Activated CD8-positive, alpha-beta T cell treated with anti-CD3 and anti-CD28 coated beads for 36 hours (primary cell): Measurements from ENCODE around the gene PIP5K1B. TPM values are rescaled to one million over a fixed set of nuclear protein-coding genes. Genes with fewer than 3 reads are reported as not detected.

Source experiments
- ATAC-seq: fragments of 200-7000 bp; cut with Tn5 transposase; one replicate; pipeline ENCODE4 v1.10.0; 2021; ENCODE audit warnings: mild to moderate bottlenecking, moderate library complexity
- CTCF ChIA-PET: fragments of 350-600 bp; sonication (Branson Sonifier 250); formaldehyde crosslinking; loops from one replicate; lab custom pipeline; 2021; ENCODE audit warnings: antibody characterized with exemption; lab: Charles Lee
- POLR2A ChIA-PET: fragments of 350-600 bp; sonication (Branson Sonifier 250); formaldehyde crosslinking; loops from one replicate; lab custom pipeline; 2021; ENCODE audit warnings: antibody characterized with exemption; lab: Charles Lee
- DNase-seq: peaks from one replicate; pipeline ENCODE4 v3.0.0-alpha.2; 2020
- H3K27ac Mint-ChIP-seq: one replicate; pipeline ENCODE4 v1.8.0; 2021; ENCODE audit warnings: mild to moderate bottlenecking, mixed read lengths
- H3K27me3 Mint-ChIP-seq: one replicate; pipeline ENCODE4 v1.8.0; 2021; ENCODE audit warnings: mixed read lengths
- H3K36me3 Mint-ChIP-seq: one replicate; pipeline ENCODE4 v1.8.0; 2021; ENCODE audit warnings: low read depth, mixed read lengths
- H3K4me1 Mint-ChIP-seq: one replicate; pipeline ENCODE4 v1.8.0; 2021; ENCODE audit warnings: low read depth, mixed read lengths
- H3K4me3 Mint-ChIP-seq: one replicate; pipeline ENCODE4 v1.8.0; 2021; ENCODE audit warnings: mild to moderate bottlenecking, moderate library complexity, mixed read lengths
- H3K9me3 Mint-ChIP-seq: one replicate; pipeline ENCODE4 v1.8.0; 2021; ENCODE audit warnings: mixed read lengths
- CTCF ChIP-seq: fragments of 200-600 bp; IDR thresholded peaks from one replicate; pipeline ENCODE4 v1.8.0; 2022; ENCODE audit warnings: antibody characterized with exemption, mild to moderate bottlenecking
- intact Hi-C: fragments of 100-400 bp; cut with micrococcal nuclease; formaldehyde crosslinking; loops from one replicate; pipeline ENCODE4 v1.10.0; 2022
- total RNA-seq, 2 experiments: library from RNA; stranded (reverse); gene quantifications; one replicate each; pipeline ENCODE4 v1.2.3, GENCODE V29; 2021

The PIP5K1B gene
- total RNA-seq, 2 experiments from 2014 or later: 0.43 to 0.98 TPM

- no peak for TF ChIP-seq CTCF
- H3K4me3 Mint-ChIP-seq: no peak overlapping the region
- DNase-seq: no peak
- no peak for ATAC-seq
- no peaks in the 10 kb centered on the region for H3K27me3 Mint-ChIP-seq
- H3K27ac Mint-ChIP-seq: no peak overlapping the region
- ChIA-PET CTCF (no interaction called here), POLR2A (no interaction called here)
- intact Hi-C loops: loop anchor here (10.0 kb wide), 1 partner anchor 239 kb away; no protein-coding TSS in a partner anchor
- no peaks in the 10 kb centered on the region for H3K9me3 Mint-ChIP-seq
- H3K4me1 Mint-ChIP-seq: peaks cover 17% of the 10 kb centered on the region
- H3K36me3 Mint-ChIP-seq: peaks cover 2% of the 10 kb centered on the region
These were observed 80.9 kb downstream of the PIP5K1B start for GRCh38 chr9:68785965-68786364.

GRCh38 chr9:68791169-68791568 is 86.1 kb downstream of the PIP5K1B start:
- CTCF ChIA-PET: no interaction called here
- Mint-ChIP-seq H3K4me1 (peaks cover 2% of the 10 kb centered on the region), H3K27me3 (no peaks in the 10 kb centered on the region), H3K27ac (no peak overlapping the region), H3K9me3 (no peaks in the 10 kb centered on the region), H3K4me3 (no peak overlapping the region), H3K36me3 (peaks cover 2% of the 10 kb centered on the region)
- POLR2A ChIA-PET: no interaction called here
- ATAC-seq (no peak), DNase-seq (no peak)
- no peak for TF ChIP-seq CTCF
- intact Hi-C loops: no loop called here

- H3K4me1 Mint-ChIP-seq: peaks cover 2% of the 10 kb centered on the region
- no peaks in the 10 kb centered on the region for H3K9me3 Mint-ChIP-seq
- ATAC-seq (peak; percentile 74), DNase-seq (peak; percentile 30)
- no peaks in the 10 kb centered on the region for H3K36me3 Mint-ChIP-seq
- peaks cover 5% of the 10 kb centered on the region for H3K27me3 Mint-ChIP-seq
- H3K27ac Mint-ChIP-seq: no peak overlapping the region
- intact Hi-C loops: no loop called here
- ChIA-PET CTCF (no interaction called here), POLR2A (interaction anchor here (0.9 to 1.6 kb wide), 2 partner anchors 10 to 14 kb away, joined by 3 to 4 read pairs; a partner anchor contains a TSS)
- no peak for TF ChIP-seq CTCF
- H3K4me3 Mint-ChIP-seq: no peak overlapping the region
These were observed 88.7 kb downstream of the PIP5K1B start for GRCh38 chr9:68793605-68794343.

- intact Hi-C loops: no loop called here
- ChIA-PET CTCF (no interaction called here), POLR2A (no interaction called here)
- TF ChIP-seq CTCF: no peak
- Mint-ChIP-seq H3K9me3 (no peaks in the 10 kb centered on the region), H3K36me3 (no peaks in the 10 kb centered on the region), H3K27me3 (peaks cover 5% of the 10 kb centered on the region), H3K4me3 (no peak overlapping the region), H3K4me1 (peaks cover 2% of the 10 kb centered on the region), H3K27ac (no peak overlapping the region)
- no peak for DNase-seq
- ATAC-seq: no peak
These were observed 89.9 kb downstream of the PIP5K1B start for GRCh38 chr9:68794898-68795297.

GRCh38 chr9:68795411-68795810 is 90.4 kb downstream of the PIP5K1B start:
- Mint-ChIP-seq H3K9me3 (no peaks in the 10 kb centered on the region), H3K27me3 (peaks cover 5% of the 10 kb centered on the region), H3K4me3 (no peak overlapping the region), H3K4me1 (peaks cover 2% of the 10 kb centered on the region), H3K27ac (no peak overlapping the region), H3K36me3 (no peaks in the 10 kb centered on the region)
- ChIA-PET CTCF (no interaction called here), POLR2A (no interaction called here)
- ATAC-seq: no peak
- no peak for TF ChIP-seq CTCF
- intact Hi-C loops: no loop called here
- DNase-seq: no peak
